WTC11 (cell line): ENCODE results near the gene RFX6. TPM values are rescaled to one million over a fixed set of nuclear protein-coding genes. Genes with fewer than 3 reads are reported as not detected.

ENCODE experiments used
- ATAC-seq: fragments of 200-7000 bp; cut with Tn5 transposase; 2 replicates; pipeline ENCODE4 v1.10.0; 2021; ENCODE audit warnings: mild to moderate bottlenecking, moderate library complexity
- CTCF ChIA-PET: fragments of 300-600 bp; sonication (Branson Sonifier 250); formaldehyde crosslinking; loops from one replicate; lab custom pipeline; 2021; ENCODE audit warnings: antibody characterized with exemption; lab: Charles Lee
- POLR2A ChIA-PET: fragments of 350-600 bp; sonication (Branson Sonifier 250); formaldehyde crosslinking; loops from one replicate; lab custom pipeline; 2021; ENCODE audit warnings: antibody characterized with exemption; lab: Charles Lee
- DNase-seq: peaks from one replicate; pipeline ENCODE4 v3.0.0; 2021; ENCODE audit warnings: low spot score
- H3K27ac Mint-ChIP-seq: 2 replicates; pipeline ENCODE4 v1.8.0; 2021; ENCODE audit warnings: mixed read lengths
- H3K27me3 Mint-ChIP-seq: 2 replicates; pipeline ENCODE4 v1.8.0; 2021; ENCODE audit warnings: low read depth, mild to moderate bottlenecking, moderate library complexity, mixed read lengths
- H3K36me3 Mint-ChIP-seq: 2 replicates; pipeline ENCODE4 v1.8.0; 2021; ENCODE audit warnings: mixed read lengths
- H3K4me1 Mint-ChIP-seq: 2 replicates; pipeline ENCODE4 v1.8.0; 2022; ENCODE audit warnings: mixed read lengths
- H3K4me3 Mint-ChIP-seq: 2 replicates; pipeline ENCODE4 v1.8.0; 2021; ENCODE audit warnings: mild to moderate bottlenecking, moderate library complexity, mixed read lengths
- H3K9me3 Mint-ChIP-seq: 2 replicates; pipeline ENCODE4 v1.8.0; 2021; ENCODE audit warnings: mixed read lengths
- CBFB ChIP-seq: sonication (generic); formaldehyde crosslinking; IDR thresholded peaks from 2 replicates; pipeline ENCODE4 v1.8.1; 2022; ENCODE audit warnings: mild to moderate bottlenecking, low read depth, missing genetic modification reagents
- JUN ChIP-seq: sonication (generic); formaldehyde crosslinking; IDR thresholded peaks from 2 replicates; pipeline ENCODE4 v1.8.0; 2023; ENCODE audit warnings: mild to moderate bottlenecking, missing genetic modification reagents
- MXD4 ChIP-seq: fragments of 250-450 bp; sonication (Bioruptor Pico); IDR thresholded peaks from 2 replicates; pipeline ENCODE4 v1.8.0; 2021; ENCODE audit warnings: mild to moderate bottlenecking, moderate library complexity, borderline replicate concordance
- NFYB ChIP-seq: sonication (generic); formaldehyde crosslinking; conservative IDR thresholded peaks from 2 replicates; pipeline ENCODE4 v1.8.0; 2022; ENCODE audit warnings: low read depth, missing genetic modification reagents
- TCF7 ChIP-seq: sonication (generic); formaldehyde crosslinking; IDR thresholded peaks from 2 replicates; pipeline ENCODE4 v1.8.0; 2022; ENCODE audit warnings: mild to moderate bottlenecking, low read depth, missing genetic modification reagents, moderate library complexity
- TP53 ChIP-seq: sonication (generic); formaldehyde crosslinking; IDR thresholded peaks from 2 replicates; pipeline ENCODE4 v1.8.1; 2023; ENCODE audit warnings: mild to moderate bottlenecking, missing genetic modification reagents
- ZNF138 ChIP-seq: sonication (generic); formaldehyde crosslinking; conservative IDR thresholded peaks from 2 replicates; pipeline ENCODE4 v1.8.1; 2022; ENCODE audit warnings: mild to moderate bottlenecking, moderate library complexity, missing genetic modification reagents
- ZNF423 ChIP-seq: fragments of 250-450 bp; sonication (Bioruptor Pico); IDR thresholded peaks from 2 replicates; pipeline ENCODE4 v2.1.2; 2022; ENCODE audit warnings: mild to moderate bottlenecking, moderate library complexity
- total RNA-seq: library from RNA; stranded (reverse); gene quantifications from 3 replicates; pipeline ENCODE4 v1.2.3, GENCODE V29; 2021
- TF ChIP-seq, protein P1 (sequence below): sonication (generic); formaldehyde crosslinking; IDR thresholded peaks from 2 replicates; pipeline ENCODE4 v1.8.0; 2022; ENCODE audit warnings: missing genetic modification reagents
- TF ChIP-seq, protein P2 (sequence below): sonication (generic); formaldehyde crosslinking; IDR thresholded peaks from 2 replicates; pipeline ENCODE4 v1.8.0; 2022; ENCODE audit warnings: mild to moderate bottlenecking, missing genetic modification reagents
- TF ChIP-seq, protein P3 (sequence below): sonication (generic); formaldehyde crosslinking; IDR thresholded peaks from 2 replicates; pipeline ENCODE4 v1.8.0; 2022; ENCODE audit warnings: mild to moderate bottlenecking, missing genetic modification reagents
- TF ChIP-seq, protein P4 (sequence below): sonication (generic); formaldehyde crosslinking; IDR thresholded peaks from 2 replicates; pipeline ENCODE4 v1.8.1; 2022; ENCODE audit warnings: missing genetic modification reagents, borderline replicate concordance
- TF ChIP-seq, protein P5 (sequence below): fragments of 250-450 bp; sonication (Bioruptor Pico); IDR thresholded peaks from 2 replicates; pipeline ENCODE4 v1.9.0; 2021; ENCODE audit warnings: mild to moderate bottlenecking, borderline replicate concordance

Gene RFX6
- total RNA-seq, 1 experiment from 2014 or later, result not detected

DNA sequence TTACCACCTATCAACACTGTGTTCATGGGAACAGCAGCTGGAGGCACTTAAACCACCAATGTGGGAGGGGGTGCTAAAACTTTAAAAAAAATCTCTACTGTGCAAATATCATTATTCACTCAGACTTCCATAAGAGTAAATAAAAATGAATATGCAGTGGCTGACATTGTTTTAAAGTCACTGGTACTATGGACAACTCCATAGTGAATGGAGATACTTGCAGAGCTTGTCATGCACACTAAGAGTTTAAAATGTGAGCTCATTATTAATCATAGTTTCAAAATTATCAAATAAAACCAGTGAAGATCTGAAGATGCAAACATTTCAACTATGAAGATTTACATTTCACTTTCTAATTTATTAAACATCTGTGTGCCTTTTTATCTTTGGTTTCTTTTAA lies 54.4 kb downstream of the RFX6 start (continued):
- TF ChIP-seq, protein P1, sequence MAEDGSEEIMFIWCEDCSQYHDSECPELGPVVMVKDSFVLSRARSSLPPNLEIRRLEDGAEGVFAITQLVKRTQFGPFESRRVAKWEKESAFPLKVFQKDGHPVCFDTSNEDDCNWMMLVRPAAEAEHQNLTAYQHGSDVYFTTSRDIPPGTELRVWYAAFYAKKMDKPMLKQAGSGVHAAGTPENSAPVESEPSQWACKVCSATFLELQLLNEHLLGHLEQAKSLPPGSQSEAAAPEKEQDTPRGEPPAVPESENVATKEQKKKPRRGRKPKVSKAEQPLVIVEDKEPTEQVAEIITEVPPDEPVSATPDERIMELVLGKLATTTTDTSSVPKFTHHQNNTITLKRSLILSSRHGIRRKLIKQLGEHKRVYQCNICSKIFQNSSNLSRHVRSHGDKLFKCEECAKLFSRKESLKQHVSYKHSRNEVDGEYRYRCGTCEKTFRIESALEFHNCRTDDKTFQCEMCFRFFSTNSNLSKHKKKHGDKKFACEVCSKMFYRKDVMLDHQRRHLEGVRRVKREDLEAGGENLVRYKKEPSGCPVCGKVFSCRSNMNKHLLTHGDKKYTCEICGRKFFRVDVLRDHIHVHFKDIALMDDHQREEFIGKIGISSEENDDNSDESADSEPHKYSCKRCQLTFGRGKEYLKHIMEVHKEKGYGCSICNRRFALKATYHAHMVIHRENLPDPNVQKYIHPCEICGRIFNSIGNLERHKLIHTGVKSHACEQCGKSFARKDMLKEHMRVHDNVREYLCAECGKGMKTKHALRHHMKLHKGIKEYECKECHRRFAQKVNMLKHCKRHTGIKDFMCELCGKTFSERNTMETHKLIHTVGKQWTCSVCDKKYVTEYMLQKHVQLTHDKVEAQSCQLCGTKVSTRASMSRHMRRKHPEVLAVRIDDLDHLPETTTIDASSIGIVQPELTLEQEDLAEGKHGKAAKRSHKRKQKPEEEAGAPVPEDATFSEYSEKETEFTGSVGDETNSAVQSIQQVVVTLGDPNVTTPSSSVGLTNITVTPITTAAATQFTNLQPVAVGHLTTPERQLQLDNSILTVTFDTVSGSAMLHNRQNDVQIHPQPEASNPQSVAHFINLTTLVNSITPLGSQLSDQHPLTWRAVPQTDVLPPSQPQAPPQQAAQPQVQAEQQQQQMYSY (CRISPR knock-in tag), result no peak
- TF ChIP-seq TCF7 (CRISPR knock-in tag) (no peak), MXD4 (no peak), NFYB (CRISPR knock-in tag) (no peak), ZNF423 (CRISPR knock-in tag) (no peak), JUN (no peak), ZNF138 (CRISPR knock-in tag) (no peak), CBFB (CRISPR knock-in tag) (no peak)
- TF ChIP-seq, protein P2, sequence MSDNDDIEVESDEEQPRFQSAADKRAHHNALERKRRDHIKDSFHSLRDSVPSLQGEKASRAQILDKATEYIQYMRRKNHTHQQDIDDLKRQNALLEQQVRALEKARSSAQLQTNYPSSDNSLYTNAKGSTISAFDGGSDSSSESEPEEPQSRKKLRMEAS, result no peak
- TF ChIP-seq, protein P3, sequence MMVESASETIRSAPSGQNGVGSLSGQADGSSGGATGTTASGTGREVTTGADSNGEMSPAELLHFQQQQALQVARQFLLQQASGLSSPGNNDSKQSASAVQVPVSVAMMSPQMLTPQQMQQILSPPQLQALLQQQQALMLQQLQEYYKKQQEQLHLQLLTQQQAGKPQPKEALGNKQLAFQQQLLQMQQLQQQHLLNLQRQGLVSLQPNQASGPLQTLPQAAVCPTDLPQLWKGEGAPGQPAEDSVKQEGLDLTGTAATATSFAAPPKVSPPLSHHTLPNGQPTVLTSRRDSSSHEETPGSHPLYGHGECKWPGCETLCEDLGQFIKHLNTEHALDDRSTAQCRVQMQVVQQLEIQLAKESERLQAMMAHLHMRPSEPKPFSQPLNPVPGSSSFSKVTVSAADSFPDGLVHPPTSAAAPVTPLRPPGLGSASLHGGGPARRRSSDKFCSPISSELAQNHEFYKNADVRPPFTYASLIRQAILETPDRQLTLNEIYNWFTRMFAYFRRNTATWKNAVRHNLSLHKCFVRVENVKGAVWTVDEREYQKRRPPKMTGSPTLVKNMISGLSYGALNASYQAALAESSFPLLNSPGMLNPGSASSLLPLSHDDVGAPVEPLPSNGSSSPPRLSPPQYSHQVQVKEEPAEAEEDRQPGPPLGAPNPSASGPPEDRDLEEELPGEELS (CRISPR knock-in tag), result no peak
- TF ChIP-seq, all 79 proteins: peak for 0

DNA sequence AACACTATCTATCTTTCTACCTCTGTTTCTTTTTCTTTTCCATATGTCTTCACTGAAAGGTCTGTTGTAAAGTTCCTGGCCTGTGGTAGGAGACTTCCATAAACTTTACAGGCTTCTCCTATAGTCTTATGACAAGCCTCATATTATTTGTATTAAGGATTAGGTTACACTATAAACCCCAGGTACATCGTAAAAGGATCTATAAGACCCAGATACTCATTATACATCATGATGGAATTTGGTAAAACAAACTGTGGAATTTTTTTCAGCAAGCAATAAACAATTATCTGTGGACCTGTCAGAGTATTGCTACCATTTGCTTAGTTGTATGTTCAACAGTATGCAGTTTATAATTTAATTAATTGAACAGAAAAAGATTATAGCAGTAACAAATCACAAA lies 55.5 kb downstream of the RFX6 start:
- no peak overlapping the region for H3K4me3 Mint-ChIP-seq
- no peaks in the 10 kb centered on the region for H3K36me3 Mint-ChIP-seq
- H3K27ac Mint-ChIP-seq, result no peak overlapping the region
- ATAC-seq, result no peak
- POLR2A ChIA-PET, result no interaction called here
- CTCF ChIA-PET, result no interaction called here
- TF ChIP-seq, protein P4, sequence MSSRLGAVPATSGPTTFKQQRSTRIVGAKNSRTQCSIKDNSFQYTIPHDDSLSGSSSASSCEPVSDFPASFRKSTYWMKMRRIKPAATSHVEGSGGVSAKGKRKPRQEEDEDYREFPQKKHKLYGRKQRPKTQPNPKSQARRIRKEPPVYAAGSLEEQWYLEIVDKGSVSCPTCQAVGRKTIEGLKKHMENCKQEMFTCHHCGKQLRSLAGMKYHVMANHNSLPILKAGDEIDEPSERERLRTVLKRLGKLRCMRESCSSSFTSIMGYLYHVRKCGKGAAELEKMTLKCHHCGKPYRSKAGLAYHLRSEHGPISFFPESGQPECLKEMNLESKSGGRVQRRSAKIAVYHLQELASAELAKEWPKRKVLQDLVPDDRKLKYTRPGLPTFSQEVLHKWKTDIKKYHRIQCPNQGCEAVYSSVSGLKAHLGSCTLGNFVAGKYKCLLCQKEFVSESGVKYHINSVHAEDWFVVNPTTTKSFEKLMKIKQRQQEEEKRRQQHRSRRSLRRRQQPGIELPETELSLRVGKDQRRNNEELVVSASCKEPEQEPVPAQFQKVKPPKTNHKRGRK (CRISPR knock-in tag), result no peak
- no peak for TF ChIP-seq TP53
- TF ChIP-seq, protein P5, sequence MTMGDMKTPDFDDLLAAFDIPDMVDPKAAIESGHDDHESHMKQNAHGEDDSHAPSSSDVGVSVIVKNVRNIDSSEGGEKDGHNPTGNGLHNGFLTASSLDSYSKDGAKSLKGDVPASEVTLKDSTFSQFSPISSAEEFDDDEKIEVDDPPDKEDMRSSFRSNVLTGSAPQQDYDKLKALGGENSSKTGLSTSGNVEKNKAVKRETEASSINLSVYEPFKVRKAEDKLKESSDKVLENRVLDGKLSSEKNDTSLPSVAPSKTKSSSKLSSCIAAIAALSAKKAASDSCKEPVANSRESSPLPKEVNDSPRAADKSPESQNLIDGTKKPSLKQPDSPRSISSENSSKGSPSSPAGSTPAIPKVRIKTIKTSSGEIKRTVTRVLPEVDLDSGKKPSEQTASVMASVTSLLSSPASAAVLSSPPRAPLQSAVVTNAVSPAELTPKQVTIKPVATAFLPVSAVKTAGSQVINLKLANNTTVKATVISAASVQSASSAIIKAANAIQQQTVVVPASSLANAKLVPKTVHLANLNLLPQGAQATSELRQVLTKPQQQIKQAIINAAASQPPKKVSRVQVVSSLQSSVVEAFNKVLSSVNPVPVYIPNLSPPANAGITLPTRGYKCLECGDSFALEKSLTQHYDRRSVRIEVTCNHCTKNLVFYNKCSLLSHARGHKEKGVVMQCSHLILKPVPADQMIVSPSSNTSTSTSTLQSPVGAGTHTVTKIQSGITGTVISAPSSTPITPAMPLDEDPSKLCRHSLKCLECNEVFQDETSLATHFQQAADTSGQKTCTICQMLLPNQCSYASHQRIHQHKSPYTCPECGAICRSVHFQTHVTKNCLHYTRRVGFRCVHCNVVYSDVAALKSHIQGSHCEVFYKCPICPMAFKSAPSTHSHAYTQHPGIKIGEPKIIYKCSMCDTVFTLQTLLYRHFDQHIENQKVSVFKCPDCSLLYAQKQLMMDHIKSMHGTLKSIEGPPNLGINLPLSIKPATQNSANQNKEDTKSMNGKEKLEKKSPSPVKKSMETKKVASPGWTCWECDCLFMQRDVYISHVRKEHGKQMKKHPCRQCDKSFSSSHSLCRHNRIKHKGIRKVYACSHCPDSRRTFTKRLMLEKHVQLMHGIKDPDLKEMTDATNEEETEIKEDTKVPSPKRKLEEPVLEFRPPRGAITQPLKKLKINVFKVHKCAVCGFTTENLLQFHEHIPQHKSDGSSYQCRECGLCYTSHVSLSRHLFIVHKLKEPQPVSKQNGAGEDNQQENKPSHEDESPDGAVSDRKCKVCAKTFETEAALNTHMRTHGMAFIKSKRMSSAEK (CRISPR knock-in tag), result no peak
- TF ChIP-seq, all 79 proteins: peak for 0
- Mint-ChIP-seq H3K4me1 (peaks cover 10% of the 10 kb centered on the region), H3K27me3 (no peaks in the 10 kb centered on the region), H3K9me3 (no peaks in the 10 kb centered on the region)
- DNase-seq, result no peak
